ENCODE data around the gene APOB.

- no peak for TF ChIP-seq CTCF (IDR thresholded peaks at IDR 0.05)
- TF ChIP-seq POLR2A (IDR thresholded peaks at IDR 0.05), result no peak
Measured at GRCh38 chr2:21018290-21018689, 25.6 kb downstream of the APOB start.
